Measurements from ENCODE around the gene IQCH.

GRCh38 chr15:67406257-67406861 lies 151.8 kb downstream of the IQCH start:
- TF ChIP-seq CTCF (conservative IDR thresholded peaks at IDR 0.05; ENCODE audit: low read depth, low read length) (no peak), EZH2 (IDR thresholded peaks at IDR 0.05; ENCODE audit: low read length, unreplicated experiment) (no peak)

Data from PC-3 (cell line).